SH-SY5Y (cell line): ENCODE results near the gene EDDM3A.

Source experiments
- GATA2 ChIP-seq: IDR thresholded peaks from 2 replicates; pipeline ENCODE4 v1.6.1; 2011; ENCODE audit warnings: mild to moderate bottlenecking, low read depth, low read length
- GATA3 ChIP-seq: IDR thresholded peaks from 2 replicates; pipeline ENCODE4 v1.6.1; 2011; ENCODE audit warnings: low read depth, mild to moderate bottlenecking, low read length, moderate library complexity

- TF ChIP-seq GATA3 (no peak), GATA2 (no peak)
These were observed 2.1 kb upstream of the EDDM3A start for GRCh38 chr14:20743556-20743955.
